HepG2 (cell line): ENCODE results near the gene DDX46. TPM values are rescaled to one million over a fixed set of nuclear protein-coding genes. Genes with fewer than 3 reads are reported as not detected.

ENCODE experiments used
- ARID4A ChIP-seq: sonication (generic); formaldehyde crosslinking; IDR thresholded peaks from 2 replicates; pipeline ENCODE4 v1.5.0; 2020; ENCODE audit warnings: mild to moderate bottlenecking, missing genetic modification reagents, borderline replicate concordance
- ATF7 ChIP-seq, 2 experiments: fragments of 450-650 bp in 1 of 2; sonication (generic) in 1 of 2; formaldehyde crosslinking in 1 of 2; IDR thresholded peaks; 2 replicates each; pipeline versions ENCODE4 v1.4.0 to v1.6.1; 2016 to 2020; ENCODE audit warnings: antibody characterized with exemption in 1 of 2, mild to moderate bottlenecking in 1 of 2, missing genetic modification reagents in 1 of 2
- HIVEP1 ChIP-seq: sonication (generic); formaldehyde crosslinking; IDR thresholded peaks from 2 replicates; pipeline ENCODE4 v1.4.0; 2020; ENCODE audit warnings: mild to moderate bottlenecking, missing genetic modification reagents
- MAFK ChIP-seq, 2 experiments: IDR thresholded peaks in 1 of 2; conservative IDR thresholded peaks in 1 of 2; 2 replicates each; pipeline ENCODE4 v1.6.1; 2011; ENCODE audit warnings: improper control_type of control experiment in 2 of 2, low read length in 2 of 2
- MTF2 ChIP-seq: sonication (generic); formaldehyde crosslinking; IDR thresholded peaks from 2 replicates; pipeline ENCODE4 v1.5.0; 2020; ENCODE audit warnings: missing genetic modification reagents, borderline replicate concordance
- NONO ChIP-seq, 2 experiments: fragments of 450-650 bp in 1 of 2; sonication (generic) in 1 of 2; formaldehyde crosslinking in 1 of 2; IDR thresholded peaks in 1 of 2; conservative IDR thresholded peaks in 1 of 2; 2 replicates each; pipeline versions ENCODE4 v1.6.1 to v1.8.0; 2017 to 2022; ENCODE audit warnings: mild to moderate bottlenecking in 1 of 2, missing genetic modification reagents in 1 of 2, moderate library complexity in 1 of 2
- NRL ChIP-seq: sonication (generic); formaldehyde crosslinking; IDR thresholded peaks from 2 replicates; pipeline ENCODE4 v1.5.0; 2020; ENCODE audit warnings: missing genetic modification reagents, mild to moderate bottlenecking, moderate library complexity, borderline replicate concordance
- RBAK ChIP-seq: sonication (generic); formaldehyde crosslinking; IDR thresholded peaks from 2 replicates; pipeline ENCODE4 v1.5.1; 2020; ENCODE audit warnings: mild to moderate bottlenecking, missing genetic modification reagents
- RCOR2 ChIP-seq: IDR thresholded peaks from 2 replicates; pipeline ENCODE4 v1.6.1; 2016; ENCODE audit warnings: missing biosample characterization, missing genetic modification reagents
- TCF7 ChIP-seq: sonication (generic); IDR thresholded peaks from 2 replicates; pipeline ENCODE4 v1.6.1; 2016; ENCODE audit warnings: antibody characterized with exemption, low read depth
- TEAD2 ChIP-seq: sonication (generic); formaldehyde crosslinking; IDR thresholded peaks from 2 replicates; pipeline ENCODE4 v1.9.0; 2021; ENCODE audit warnings: missing genetic modification reagents
- YY1 ChIP-seq: IDR thresholded peaks from 2 replicates; pipeline ENCODE4 v1.6.1; 2011; ENCODE audit warnings: low read length, low read depth, moderate library complexity, mild to moderate bottlenecking; ENCODE audit not compliant: insufficient read depth, insufficient replicate concordance
- ZBTB21 ChIP-seq: sonication (generic); formaldehyde crosslinking; IDR thresholded peaks from 2 replicates; pipeline ENCODE4 v1.4.0; 2020; ENCODE audit warnings: missing genetic modification reagents
- ZBTB3 ChIP-seq: sonication (generic); formaldehyde crosslinking; IDR thresholded peaks from 2 replicates; pipeline ENCODE4 v1.4.0; 2020; ENCODE audit warnings: low read depth, mild to moderate bottlenecking, moderate library complexity, missing genetic modification reagents, borderline replicate concordance
- ZNF143 ChIP-seq: sonication (generic); formaldehyde crosslinking; IDR thresholded peaks from 2 replicates; pipeline ENCODE4 v1.4.0; 2020; ENCODE audit warnings: missing genetic modification reagents
- ZNF543 ChIP-seq: sonication (generic); formaldehyde crosslinking; IDR thresholded peaks from 2 replicates; pipeline ENCODE4 v1.4.0; 2020; ENCODE audit warnings: mild to moderate bottlenecking, missing genetic modification reagents
- ZNF605 ChIP-seq: sonication (generic); formaldehyde crosslinking; IDR thresholded peaks from 2 replicates; pipeline ENCODE4 v1.8.0; 2022; ENCODE audit warnings: mild to moderate bottlenecking, missing genetic modification reagents
- ZNF782 ChIP-seq: sonication (generic); formaldehyde crosslinking; IDR thresholded peaks from 2 replicates; pipeline ENCODE4 v1.4.0; 2020; ENCODE audit warnings: missing genetic modification reagents, mild to moderate bottlenecking, borderline replicate concordance
- ZNF788 ChIP-seq: sonication (generic); formaldehyde crosslinking; IDR thresholded peaks from 2 replicates; pipeline ENCODE4 v1.5.0; 2020; ENCODE audit warnings: mild to moderate bottlenecking, missing genetic modification reagents, borderline replicate concordance
- ZSCAN21 ChIP-seq: sonication (generic); formaldehyde crosslinking; IDR thresholded peaks from 2 replicates; pipeline ENCODE4 v1.8.0; 2022; ENCODE audit warnings: mild to moderate bottlenecking, missing genetic modification reagents, moderate library complexity, borderline replicate concordance
- ZSCAN9 ChIP-seq: IDR thresholded peaks from 2 replicates; pipeline ENCODE4 v1.6.1; 2016; ENCODE audit warnings: borderline replicate concordance
- polyA plus RNA-seq, 8 experiments: library from polyadenylated mRNA; depleted of rRNA in 3 of 8; stranded (reverse) in 7 of 8; unstranded in 1 of 8; fragments of >200 nt; fragmentation: Illumina TruSeq in 4 of 8; extraction: Trizol in 4 of 8; gene quantifications; 2 replicates each; pipeline versions ENCODE4 v1.2.1 to v1.2.3, GENCODE V29; 2011 to 2016; ENCODE audit warnings: low read depth in 4 of 8, missing spikeins in 1 of 8, mixed read lengths in 1 of 8; ENCODE audit not compliant: insufficient read depth in 1 of 8
- total RNA-seq, 5 experiments: library from RNA; depleted of rRNA; stranded (reverse); fragments of >200 nt; fragmentation: Illumina TruSeq; extraction: Trizol; gene quantifications; 2 replicates each; pipeline ENCODE4 v1.2.3, GENCODE V29; 2016; ENCODE audit warnings: low read depth in 1 of 5
- TF ChIP-seq, protein P1 (sequence below): sonication (generic); formaldehyde crosslinking; IDR thresholded peaks from 2 replicates; pipeline ENCODE4 v1.5.0; 2020; ENCODE audit warnings: missing genetic modification reagents
- TF ChIP-seq, protein P2 (sequence below): IDR thresholded peaks from 2 replicates; pipeline ENCODE4 v1.6.1; 2016

DDX46 gene
- total and polyA plus RNA-seq, 2 of the 13 experiments (the other 11 are each of a cell fraction or from before 2014, with no cell fraction given): 27.3 to 59.3 TPM

- TF ChIP-seq, protein P1, sequence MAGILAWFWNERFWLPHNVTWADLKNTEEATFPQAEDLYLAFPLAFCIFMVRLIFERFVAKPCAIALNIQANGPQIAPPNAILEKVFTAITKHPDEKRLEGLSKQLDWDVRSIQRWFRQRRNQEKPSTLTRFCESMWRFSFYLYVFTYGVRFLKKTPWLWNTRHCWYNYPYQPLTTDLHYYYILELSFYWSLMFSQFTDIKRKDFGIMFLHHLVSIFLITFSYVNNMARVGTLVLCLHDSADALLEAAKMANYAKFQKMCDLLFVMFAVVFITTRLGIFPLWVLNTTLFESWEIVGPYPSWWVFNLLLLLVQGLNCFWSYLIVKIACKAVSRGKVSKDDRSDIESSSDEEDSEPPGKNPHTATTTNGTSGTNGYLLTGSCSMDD (CRISPR knock-in tag): no peak
- TF ChIP-seq ZNF788 (CRISPR knock-in tag) (peak; percentile 96; the same call in 1 of the 2 replicates), ZSCAN21 (CRISPR knock-in tag) (peak; percentile 91), TEAD2 (CRISPR knock-in tag) (no peak), HIVEP1 (CRISPR knock-in tag) (peak; percentile 87), ARID4A (CRISPR knock-in tag) (peak; percentile 95), NRL (CRISPR knock-in tag) (peak; percentile 84; the same call in 1 of the 2 replicates), ZNF143 (peak; percentile 77; the same call in 1 of the 2 replicates), RBAK (CRISPR knock-in tag) (no peak), ZBTB21 (CRISPR knock-in tag) (peak; percentile 96), TCF7 (no peak), ATF7 (IDR thresholded peaks at IDR 0.05) (no peak), ATF7 (CRISPR knock-in tag; IDR thresholded peaks at IDR 0.05) (peak; percentile 76), NONO (IDR thresholded peaks at IDR 0.05) (no peak), NONO (CRISPR knock-in tag; conservative IDR thresholded peaks at IDR 0.05) (peak; percentile 94), MTF2 (CRISPR knock-in tag) (peak; percentile 93; the same call in 1 of the 2 replicates), ZBTB3 (CRISPR knock-in tag) (peak; percentile 67; the same call in 1 of the 2 replicates), YY1 (peak; percentile 99), ZNF605 (CRISPR knock-in tag) (peak; percentile 87), ZNF782 (CRISPR knock-in tag) (peak; percentile 86), MAFK (conservative IDR thresholded peaks at IDR 0.05 in 1 of 2, IDR thresholded peaks at IDR 0.05 in 1 of 2; ENCODE audit: low read length in 2 of 2) (no peak), ZNF543 (CRISPR knock-in tag) (peak; percentile 93; the same call in 1 of the 2 replicates), RCOR2 (CRISPR knock-in tag) (peak; percentile 82; the same call in 1 of the 2 replicates), ZSCAN9 (CRISPR knock-in tag) (0 out of 2 replicates have a peak, but pooled peaks have one; percentile 63)
- TF ChIP-seq, protein P2, sequence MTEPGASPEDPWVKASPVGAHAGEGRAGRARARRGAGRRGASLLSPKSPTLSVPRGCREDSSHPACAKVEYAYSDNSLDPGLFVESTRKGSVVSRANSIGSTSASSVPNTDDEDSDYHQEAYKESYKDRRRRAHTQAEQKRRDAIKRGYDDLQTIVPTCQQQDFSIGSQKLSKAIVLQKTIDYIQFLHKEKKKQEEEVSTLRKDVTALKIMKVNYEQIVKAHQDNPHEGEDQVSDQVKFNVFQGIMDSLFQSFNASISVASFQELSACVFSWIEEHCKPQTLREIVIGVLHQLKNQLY: peak; percentile 82
These were observed 20.2 kb upstream of the DDX46 start, which contains the start of gene CAMLG (continued) for GRCh38 chr5:134738133-134738962.
